Endothelial cell of umbilical vein (primary cell): ENCODE results near the gene ACP4.
"Not testable (repeated sequence)": the region's sequence is repeated elsewhere in the genome, so short reads cannot be mapped to it uniquely, and the experiment has no call there.

Source experiments
- CTCF ChIP-seq, 2 donors: IDR thresholded peaks; 1 replicate in 1 of 2; 2 replicates in 1 of 2; pipeline ENCODE4 v1.5.1; 2011; ENCODE audit warnings: low read length in 2 of 2, mild to moderate bottlenecking in 2 of 2, moderate library complexity in 2 of 2, control low read depth in 1 of 2, inconsistent platforms in 1 of 2, low read depth in 1 of 2; ENCODE audit not compliant: insufficient read depth in 1 of 2; ENCODE audit errors: extremely low read depth in 1 of 2
- EZH2 ChIP-seq: IDR thresholded peaks from 2 replicates; pipeline ENCODE4 v1.6.1; 2012; ENCODE audit warnings: borderline replicate concordance, low read depth, mild to moderate bottlenecking, moderate library complexity, low read length, inconsistent platforms; ENCODE audit not compliant: severe bottlenecking
- FOS ChIP-seq: IDR thresholded peaks from 2 replicates; pipeline ENCODE4 v1.6.1; 2011; ENCODE audit warnings: mild to moderate bottlenecking, low read length, moderate library complexity, borderline replicate concordance; ENCODE audit not compliant: insufficient read depth
- MAX ChIP-seq: IDR thresholded peaks from 2 replicates; pipeline ENCODE4 v1.6.1; 2011; ENCODE audit not compliant: insufficient read depth, insufficient read length
- POLR2A ChIP-seq: IDR thresholded peaks from 2 replicates; pipeline ENCODE4 v1.6.1; 2012; ENCODE audit warnings: low read depth, mild to moderate bottlenecking, control low read depth, low read length
- POLR2AphosphoS5 ChIP-seq: IDR thresholded peaks from 2 replicates; pipeline ENCODE4 v1.6.1; 2012; ENCODE audit warnings: low read depth, mild to moderate bottlenecking, control low read depth, low read length, moderate library complexity; ENCODE audit not compliant: insufficient read depth

- not testable (repeated sequence) for TF ChIP-seq EZH2; POLR2AphosphoS5; CTCF (IDR thresholded peaks at IDR 0.05; ENCODE audit: extremely low read depth in 1 of 2, insufficient read depth in 1 of 2, low read depth in 1 of 2, low read length in 2 of 2); MAX; POLR2A; FOS
Observed at GRCh38 chr19:50811622-50812238, 21.5 kb downstream of the ACP4 start.
